SK-N-SH (cell line): ENCODE data around the gene ADGRE3. TPM values are rescaled to one million over a fixed set of nuclear protein-coding genes. Genes with fewer than 3 reads are reported as not detected.

Experiments
- CTCF ChIA-PET: fragments of 300-600, 350-600 bp; formaldehyde crosslinking; extraction: SDS; loops from one replicate; lab custom pipeline; 2021; lab: Yijun Ruan, JAX
- POLR2A ChIA-PET: fragments of 350-600 bp; sonication (Branson Sonifier 250); formaldehyde crosslinking; extraction: SDS; loops from one replicate; lab custom pipeline; 2020; ENCODE audit warnings: antibody characterized with exemption, inconsistent platforms; lab: Yijun Ruan, JAX
- DNase-seq: peaks from one replicate; pipeline ENCODE4 v3.0.0; 2012
- H2AFZ ChIP-seq: fragments of 200-600 bp; sonication (generic); 2 replicates; pipeline ENCODE4 v1.8.1; 2016; ENCODE audit warnings: antibody characterized with exemption, mild to moderate bottlenecking, low read depth
- H3F3A ChIP-seq: fragments of 200-600 bp; sonication (generic); replicated peaks from 2 replicates; pipeline ENCODE3; 2016; ENCODE audit warnings: antibody characterized with exemption, mild to moderate bottlenecking; ENCODE audit not compliant: insufficient read depth
- H3K27ac ChIP-seq, 2 experiments: fragments of 200-500 bp in 1 of 2; fragments of 200-600 bp in 1 of 2; sonication (Bioruptor generic) in 1 of 2; sonication (generic), shearing (Covaris generic) in 1 of 2; 2 replicates each; pipeline versions ENCODE4 v1.5.1 to v1.6.1; 2014 to 2016; ENCODE audit warnings: low read depth in 2 of 2, inconsistent platforms in 1 of 2, low read length in 1 of 2, mild to moderate bottlenecking in 1 of 2, mixed read lengths in 1 of 2
- H3K27me3 ChIP-seq: fragments of 200-600 bp; sonication (generic), shearing (Covaris generic); 2 replicates; pipeline ENCODE4 v1.6.1; 2016; ENCODE audit warnings: mixed run types; ENCODE audit not compliant: insufficient read depth
- H3K36me3 ChIP-seq, 2 experiments: fragments of 200-500 bp in 1 of 2; fragments of 200-600 bp in 1 of 2; sonication (Bioruptor generic) in 1 of 2; sonication (generic) in 1 of 2; replicated peaks in 1 of 2; 2 replicates each; pipeline versions ENCODE3 to v1.5.1; 2014 to 2016; ENCODE audit warnings: low read length in 1 of 2, mild to moderate bottlenecking in 1 of 2; ENCODE audit not compliant: insufficient read depth in 2 of 2, control insufficient read depth in 1 of 2
- H3K4me1 ChIP-seq, 2 experiments: fragments of 200-500 bp in 1 of 2; fragments of 200-600 bp in 1 of 2; sonication (Bioruptor generic) in 1 of 2; sonication (generic), shearing (Covaris generic) in 1 of 2; 2 replicates each; pipeline versions ENCODE4 v1.5.1 to v1.6.1; 2014 to 2016; ENCODE audit warnings: low read depth in 1 of 2, low read length in 1 of 2, mixed run types in 1 of 2; ENCODE audit not compliant: insufficient read depth in 2 of 2, control insufficient read depth in 1 of 2
- H3K4me2 ChIP-seq: fragments of 200-600 bp; sonication (generic), shearing (Covaris generic); 2 replicates; pipeline ENCODE4 v1.6.1; 2017; ENCODE audit warnings: mixed run types
- H3K4me3 ChIP-seq, 2 experiments: fragments of 200-500 bp in 1 of 2; fragments of 200-600 bp in 1 of 2; sonication (Bioruptor generic) in 1 of 2; sonication (generic), shearing (Covaris generic) in 1 of 2; 2 replicates each; pipeline versions ENCODE4 v1.5.1 to v1.8.1; 2014 to 2016; ENCODE audit warnings: low read depth in 2 of 2, inconsistent platforms in 1 of 2, low read length in 1 of 2, mild to moderate bottlenecking in 1 of 2, mixed read lengths in 1 of 2, moderate library complexity in 1 of 2
- H3K79me2 ChIP-seq: fragments of 200-600 bp; sonication (generic); 2 replicates; pipeline ENCODE4 v1.8.1; 2017; ENCODE audit warnings: mild to moderate bottlenecking; ENCODE audit not compliant: insufficient read depth
- H3K9ac ChIP-seq: fragments of 200-600 bp; sonication (generic); 2 replicates; pipeline ENCODE4 v1.6.1; 2017; ENCODE audit warnings: mixed run types
- H3K9me2 ChIP-seq: fragments of 200-600 bp; sonication (generic); 2 replicates; pipeline ENCODE4 v1.6.1; 2017; ENCODE audit warnings: mixed run types
- H3K9me3 ChIP-seq: fragments of 200-600 bp; sonication (generic); 2 replicates; pipeline ENCODE4 v1.6.1; 2017; ENCODE audit warnings: mixed run types, mild to moderate bottlenecking, moderate library complexity
- H4K20me1 ChIP-seq: fragments of 200-600 bp; sonication (generic); 2 replicates; pipeline ENCODE4 v1.6.1; 2017; ENCODE audit warnings: mild to moderate bottlenecking, mixed run types; ENCODE audit not compliant: insufficient read depth
- CHD2 ChIP-seq: fragments of 150-350 bp; IDR thresholded peaks from 2 replicates; pipeline ENCODE4 v1.6.1; 2018; ENCODE audit warnings: low read length; ENCODE audit not compliant: partially characterized antibody
- ELF1 ChIP-seq: IDR thresholded peaks from 2 replicates; pipeline ENCODE4 v1.4.0; 2012
- FOXJ3 ChIP-seq: sonication (generic); formaldehyde crosslinking; IDR thresholded peaks from 2 replicates; pipeline ENCODE4 v1.5.1; 2020; ENCODE audit warnings: mild to moderate bottlenecking, missing genetic modification reagents
- FOXM1 ChIP-seq: IDR thresholded peaks from 2 replicates; pipeline ENCODE4 v1.4.0; 2012; ENCODE audit warnings: low read depth, mild to moderate bottlenecking
- GABPA ChIP-seq: IDR thresholded peaks from 2 replicates; pipeline ENCODE4 v1.4.0; 2012; ENCODE audit warnings: low read depth, mild to moderate bottlenecking
- GATA2 ChIP-seq: sonication (generic); formaldehyde crosslinking; IDR thresholded peaks from 2 replicates; pipeline ENCODE4 v1.5.0; 2020; ENCODE audit warnings: mild to moderate bottlenecking, missing genetic modification reagents
- JUND ChIP-seq: IDR thresholded peaks from 2 replicates; pipeline ENCODE4 v1.4.0; 2012
- MXI1 ChIP-seq: IDR thresholded peaks from 2 replicates; pipeline ENCODE4 v1.6.1; 2012; ENCODE audit warnings: mild to moderate bottlenecking, low read depth, low read length, improper control_type of control experiment
- NRF1 ChIP-seq: IDR thresholded peaks from 2 replicates; pipeline ENCODE4 v1.6.1; 2012; ENCODE audit warnings: low read depth, mild to moderate bottlenecking, low read length
- POLR2AphosphoS5 ChIP-seq: IDR thresholded peaks from 2 replicates; pipeline ENCODE4 v1.6.1; 2012; ENCODE audit warnings: low read depth, low read length
- RXRA ChIP-seq: IDR thresholded peaks from 2 replicates; pipeline ENCODE4 v1.4.0; 2012; ENCODE audit warnings: low read depth, mild to moderate bottlenecking, borderline replicate concordance
- SIN3A ChIP-seq: IDR thresholded peaks from 2 replicates; pipeline ENCODE4 v1.6.1; 2012; ENCODE audit warnings: low read depth, mild to moderate bottlenecking, low read length, moderate library complexity, borderline replicate concordance
- YY1 ChIP-seq: IDR thresholded peaks from 2 replicates; pipeline ENCODE4 v1.4.0; 2012; ENCODE audit warnings: low read depth, mild to moderate bottlenecking
- WGBS: methylation state at CpG from one replicate; pipeline ENCODE4 v1.1.6; 2017; ENCODE audit warnings: low lambda C conversion rate; 5-methylcytosine and 5-hydroxymethylcytosine counted together
- polyA plus RNA-seq, 3 experiments: library from polyadenylated mRNA; depleted of rRNA; stranded (reverse); fragments of >200 nt; gene quantifications; 2 replicates each; pipeline ENCODE4 v1.2.3, GENCODE V29; 2012
- TF ChIP-seq, protein P1 (sequence below): fragments of 150-350 bp; IDR thresholded peaks from 2 replicates; pipeline ENCODE4 v1.6.1; 2017; ENCODE audit warnings: antibody characterized with exemption, low read length, low read depth, borderline replicate concordance
- TF ChIP-seq, protein P2 (sequence below): IDR thresholded peaks from 2 replicates; pipeline ENCODE4 v1.4.0; 2012; ENCODE audit warnings: low read depth
- TF ChIP-seq, protein P3 (sequence below): IDR thresholded peaks from 2 replicates; pipeline ENCODE4; 2012
- TF ChIP-seq, protein P4 (sequence below): IDR thresholded peaks from 2 replicates; pipeline ENCODE4 v1.6.1; 2012; ENCODE audit warnings: mild to moderate bottlenecking, low read depth, low read length, moderate library complexity
- TF ChIP-seq, protein P5 (sequence below): IDR thresholded peaks from 2 replicates; pipeline ENCODE4 v1.4.0; 2012; ENCODE audit warnings: low read depth, borderline replicate concordance
- TF ChIP-seq, protein P6 (sequence below): IDR thresholded peaks from 2 replicates; pipeline ENCODE4 v1.4.0; 2012; ENCODE audit warnings: low read depth, borderline replicate concordance
- TF ChIP-seq, protein P7 (sequence below): fragments of 200-600 bp; sonication (generic); IDR thresholded peaks from 2 replicates; pipeline ENCODE4 v1.6.1; 2017; ENCODE audit warnings: antibody characterized with exemption, mild to moderate bottlenecking, moderate library complexity

Gene ADGRE3, protein sequence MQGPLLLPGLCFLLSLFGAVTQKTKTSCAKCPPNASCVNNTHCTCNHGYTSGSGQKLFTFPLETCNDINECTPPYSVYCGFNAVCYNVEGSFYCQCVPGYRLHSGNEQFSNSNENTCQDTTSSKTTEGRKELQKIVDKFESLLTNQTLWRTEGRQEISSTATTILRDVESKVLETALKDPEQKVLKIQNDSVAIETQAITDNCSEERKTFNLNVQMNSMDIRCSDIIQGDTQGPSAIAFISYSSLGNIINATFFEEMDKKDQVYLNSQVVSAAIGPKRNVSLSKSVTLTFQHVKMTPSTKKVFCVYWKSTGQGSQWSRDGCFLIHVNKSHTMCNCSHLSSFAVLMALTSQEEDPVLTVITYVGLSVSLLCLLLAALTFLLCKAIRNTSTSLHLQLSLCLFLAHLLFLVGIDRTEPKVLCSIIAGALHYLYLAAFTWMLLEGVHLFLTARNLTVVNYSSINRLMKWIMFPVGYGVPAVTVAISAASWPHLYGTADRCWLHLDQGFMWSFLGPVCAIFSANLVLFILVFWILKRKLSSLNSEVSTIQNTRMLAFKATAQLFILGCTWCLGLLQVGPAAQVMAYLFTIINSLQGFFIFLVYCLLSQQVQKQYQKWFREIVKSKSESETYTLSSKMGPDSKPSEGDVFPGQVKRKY
- polyA plus RNA-seq (2012; rRNA removed): not detected in 2 replicates
- polyA plus RNA-seq (2012; cell fraction: cytosol; rRNA removed): not detected in 2 replicates
- polyA plus RNA-seq (2012; cell fraction: nucleus; rRNA removed): not detected in 2 replicates

DNA sequence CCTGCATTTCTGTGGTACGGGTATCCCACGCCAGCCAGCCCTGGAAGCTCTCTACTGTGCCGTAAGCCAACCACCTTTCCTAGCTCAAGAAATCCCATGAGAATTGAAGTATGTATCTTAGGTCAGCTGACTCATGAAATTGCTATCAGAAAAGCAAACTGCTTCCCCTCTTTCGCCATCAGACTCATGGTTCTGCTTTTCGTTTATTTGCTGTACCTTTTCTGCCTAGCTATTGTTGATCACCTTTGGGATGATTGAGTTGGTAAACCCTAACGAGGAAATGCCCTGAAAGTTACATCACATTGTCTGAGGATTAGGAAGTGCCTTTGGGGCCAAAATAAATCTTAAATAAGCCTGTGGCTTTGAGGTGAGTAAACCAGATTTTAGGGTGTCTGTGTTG lies at the start of gene ADGRE3:
Gene ADGRE3, minus strand, starts transcription at position 81 of the 400 bp plus-strand sequence. Its CDS starts 74 bp downstream, at position 7.
- no peak for TF ChIP-seq GATA2 (CRISPR knock-in tag)
- no peak for TF ChIP-seq POLR2AphosphoS5
- TF ChIP-seq GABPA: no peak
- TF ChIP-seq MXI1: no peak
- TF ChIP-seq RXRA: no peak
- TF ChIP-seq, protein P1, sequence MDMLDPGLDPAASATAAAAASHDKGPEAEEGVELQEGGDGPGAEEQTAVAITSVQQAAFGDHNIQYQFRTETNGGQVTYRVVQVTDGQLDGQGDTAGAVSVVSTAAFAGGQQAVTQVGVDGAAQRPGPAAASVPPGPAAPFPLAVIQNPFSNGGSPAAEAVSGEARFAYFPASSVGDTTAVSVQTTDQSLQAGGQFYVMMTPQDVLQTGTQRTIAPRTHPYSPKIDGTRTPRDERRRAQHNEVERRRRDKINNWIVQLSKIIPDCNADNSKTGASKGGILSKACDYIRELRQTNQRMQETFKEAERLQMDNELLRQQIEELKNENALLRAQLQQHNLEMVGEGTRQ: no peak
- TF ChIP-seq YY1: no peak
- TF ChIP-seq, protein P2, sequence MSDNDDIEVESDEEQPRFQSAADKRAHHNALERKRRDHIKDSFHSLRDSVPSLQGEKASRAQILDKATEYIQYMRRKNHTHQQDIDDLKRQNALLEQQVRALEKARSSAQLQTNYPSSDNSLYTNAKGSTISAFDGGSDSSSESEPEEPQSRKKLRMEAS: no peak
- no peak for TF ChIP-seq NRF1
- TF ChIP-seq, protein P3, sequence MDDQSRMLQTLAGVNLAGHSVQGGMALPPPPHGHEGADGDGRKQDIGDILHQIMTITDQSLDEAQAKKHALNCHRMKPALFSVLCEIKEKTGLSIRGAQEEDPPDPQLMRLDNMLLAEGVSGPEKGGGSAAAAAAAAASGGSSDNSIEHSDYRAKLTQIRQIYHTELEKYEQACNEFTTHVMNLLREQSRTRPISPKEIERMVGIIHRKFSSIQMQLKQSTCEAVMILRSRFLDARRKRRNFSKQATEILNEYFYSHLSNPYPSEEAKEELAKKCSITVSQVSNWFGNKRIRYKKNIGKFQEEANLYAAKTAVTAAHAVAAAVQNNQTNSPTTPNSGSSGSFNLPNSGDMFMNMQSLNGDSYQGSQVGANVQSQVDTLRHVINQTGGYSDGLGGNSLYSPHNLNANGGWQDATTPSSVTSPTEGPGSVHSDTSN: no peak
- TF ChIP-seq CHD2: no peak
- TF ChIP-seq, protein P4, sequence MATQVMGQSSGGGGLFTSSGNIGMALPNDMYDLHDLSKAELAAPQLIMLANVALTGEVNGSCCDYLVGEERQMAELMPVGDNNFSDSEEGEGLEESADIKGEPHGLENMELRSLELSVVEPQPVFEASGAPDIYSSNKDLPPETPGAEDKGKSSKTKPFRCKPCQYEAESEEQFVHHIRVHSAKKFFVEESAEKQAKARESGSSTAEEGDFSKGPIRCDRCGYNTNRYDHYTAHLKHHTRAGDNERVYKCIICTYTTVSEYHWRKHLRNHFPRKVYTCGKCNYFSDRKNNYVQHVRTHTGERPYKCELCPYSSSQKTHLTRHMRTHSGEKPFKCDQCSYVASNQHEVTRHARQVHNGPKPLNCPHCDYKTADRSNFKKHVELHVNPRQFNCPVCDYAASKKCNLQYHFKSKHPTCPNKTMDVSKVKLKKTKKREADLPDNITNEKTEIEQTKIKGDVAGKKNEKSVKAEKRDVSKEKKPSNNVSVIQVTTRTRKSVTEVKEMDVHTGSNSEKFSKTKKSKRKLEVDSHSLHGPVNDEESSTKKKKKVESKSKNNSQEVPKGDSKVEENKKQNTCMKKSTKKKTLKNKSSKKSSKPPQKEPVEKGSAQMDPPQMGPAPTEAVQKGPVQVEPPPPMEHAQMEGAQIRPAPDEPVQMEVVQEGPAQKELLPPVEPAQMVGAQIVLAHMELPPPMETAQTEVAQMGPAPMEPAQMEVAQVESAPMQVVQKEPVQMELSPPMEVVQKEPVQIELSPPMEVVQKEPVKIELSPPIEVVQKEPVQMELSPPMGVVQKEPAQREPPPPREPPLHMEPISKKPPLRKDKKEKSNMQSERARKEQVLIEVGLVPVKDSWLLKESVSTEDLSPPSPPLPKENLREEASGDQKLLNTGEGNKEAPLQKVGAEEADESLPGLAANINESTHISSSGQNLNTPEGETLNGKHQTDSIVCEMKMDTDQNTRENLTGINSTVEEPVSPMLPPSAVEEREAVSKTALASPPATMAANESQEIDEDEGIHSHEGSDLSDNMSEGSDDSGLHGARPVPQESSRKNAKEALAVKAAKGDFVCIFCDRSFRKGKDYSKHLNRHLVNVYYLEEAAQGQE: no peak
- no peak for TF ChIP-seq FOXJ3 (CRISPR knock-in tag)
- no peak for TF ChIP-seq ELF1
- no peak for TF ChIP-seq JUND
- TF ChIP-seq, protein P5, sequence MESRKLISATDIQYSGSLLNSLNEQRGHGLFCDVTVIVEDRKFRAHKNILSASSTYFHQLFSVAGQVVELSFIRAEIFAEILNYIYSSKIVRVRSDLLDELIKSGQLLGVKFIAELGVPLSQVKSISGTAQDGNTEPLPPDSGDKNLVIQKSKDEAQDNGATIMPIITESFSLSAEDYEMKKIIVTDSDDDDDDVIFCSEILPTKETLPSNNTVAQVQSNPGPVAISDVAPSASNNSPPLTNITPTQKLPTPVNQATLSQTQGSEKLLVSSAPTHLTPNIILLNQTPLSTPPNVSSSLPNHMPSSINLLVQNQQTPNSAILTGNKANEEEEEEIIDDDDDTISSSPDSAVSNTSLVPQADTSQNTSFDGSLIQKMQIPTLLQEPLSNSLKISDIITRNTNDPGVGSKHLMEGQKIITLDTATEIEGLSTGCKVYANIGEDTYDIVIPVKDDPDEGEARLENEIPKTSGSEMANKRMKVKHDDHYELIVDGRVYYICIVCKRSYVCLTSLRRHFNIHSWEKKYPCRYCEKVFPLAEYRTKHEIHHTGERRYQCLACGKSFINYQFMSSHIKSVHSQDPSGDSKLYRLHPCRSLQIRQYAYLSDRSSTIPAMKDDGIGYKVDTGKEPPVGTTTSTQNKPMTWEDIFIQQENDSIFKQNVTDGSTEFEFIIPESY: no peak
- TF ChIP-seq, protein P6, sequence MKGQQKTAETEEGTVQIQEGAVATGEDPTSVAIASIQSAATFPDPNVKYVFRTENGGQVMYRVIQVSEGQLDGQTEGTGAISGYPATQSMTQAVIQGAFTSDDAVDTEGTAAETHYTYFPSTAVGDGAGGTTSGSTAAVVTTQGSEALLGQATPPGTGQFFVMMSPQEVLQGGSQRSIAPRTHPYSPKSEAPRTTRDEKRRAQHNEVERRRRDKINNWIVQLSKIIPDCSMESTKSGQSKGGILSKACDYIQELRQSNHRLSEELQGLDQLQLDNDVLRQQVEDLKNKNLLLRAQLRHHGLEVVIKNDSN: no peak
- TF ChIP-seq SIN3A: no peak
- TF ChIP-seq, protein P7, sequence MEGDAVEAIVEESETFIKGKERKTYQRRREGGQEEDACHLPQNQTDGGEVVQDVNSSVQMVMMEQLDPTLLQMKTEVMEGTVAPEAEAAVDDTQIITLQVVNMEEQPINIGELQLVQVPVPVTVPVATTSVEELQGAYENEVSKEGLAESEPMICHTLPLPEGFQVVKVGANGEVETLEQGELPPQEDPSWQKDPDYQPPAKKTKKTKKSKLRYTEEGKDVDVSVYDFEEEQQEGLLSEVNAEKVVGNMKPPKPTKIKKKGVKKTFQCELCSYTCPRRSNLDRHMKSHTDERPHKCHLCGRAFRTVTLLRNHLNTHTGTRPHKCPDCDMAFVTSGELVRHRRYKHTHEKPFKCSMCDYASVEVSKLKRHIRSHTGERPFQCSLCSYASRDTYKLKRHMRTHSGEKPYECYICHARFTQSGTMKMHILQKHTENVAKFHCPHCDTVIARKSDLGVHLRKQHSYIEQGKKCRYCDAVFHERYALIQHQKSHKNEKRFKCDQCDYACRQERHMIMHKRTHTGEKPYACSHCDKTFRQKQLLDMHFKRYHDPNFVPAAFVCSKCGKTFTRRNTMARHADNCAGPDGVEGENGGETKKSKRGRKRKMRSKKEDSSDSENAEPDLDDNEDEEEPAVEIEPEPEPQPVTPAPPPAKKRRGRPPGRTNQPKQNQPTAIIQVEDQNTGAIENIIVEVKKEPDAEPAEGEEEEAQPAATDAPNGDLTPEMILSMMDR: no peak
- TF ChIP-seq FOXM1: no peak
- Histone ChIP-seq H3F3A (no peaks in the 10 kb centered on the region), H3K27ac (no peak within 1 kb of the TSS), H3K9ac (no peak within 1 kb of the TSS), H3K9me3 (no peaks in the 10 kb centered on the region), H3K9me2 (no peaks in the 10 kb centered on the region), H3K36me3 (no peaks in the 10 kb centered on the region), H3K79me2 (no peaks in the 10 kb centered on the region), H3K4me2 (no peak within 1 kb of the TSS), H3K4me1 (no peaks in the 10 kb centered on the region), H4K20me1 (no peaks in the 10 kb centered on the region), H3K4me3 (no peak within 1 kb of the TSS), H2AFZ (no peak within 1 kb of the TSS), H3K27me3 (peaks cover 51% of the 10 kb centered on the region; the same call in 1 of the 2 replicates)
- DNase-seq: no peak
- ChIA-PET CTCF (interaction anchor here (4.7 kb wide), 1 partner anchor 10 kb away, joined by 21 read pairs; no protein-coding TSS in a partner anchor), POLR2A (interaction anchor here (0.9 kb wide), 1 partner anchor 10 kb away, joined by 3 read pairs; no protein-coding TSS in a partner anchor)
- WGBS: 9% methylated on average over 6 of the region's 6 CpGs
